Kidney epithelial cell (primary cell): Measurements from ENCODE around the gene TBX2. TPM values are rescaled to one million over a fixed set of nuclear protein-coding genes. Genes with fewer than 3 reads are reported as not detected.

Experiments used
- DNase-seq: peaks from one replicate; pipeline ENCODE4 v3.0.0-alpha.2; 2010; ENCODE audit warnings: low read depth
- H3K27me3 ChIP-seq: 2 replicates; pipeline ENCODE4 v1.6.0; 2011; ENCODE audit warnings: low read length; ENCODE audit not compliant: control insufficient read depth, insufficient read depth
- H3K36me3 ChIP-seq: 2 replicates; pipeline ENCODE4 v1.5.1; 2011; ENCODE audit warnings: low read length; ENCODE audit not compliant: control insufficient read depth, insufficient read depth
- H3K4me3 ChIP-seq: 2 replicates; pipeline ENCODE4 v1.5.1; 2011; ENCODE audit warnings: low read depth, mild to moderate bottlenecking, control low read depth, low read length
- total RNA-seq: library from RNA; depleted of rRNA; stranded (reverse); fragments of >200 nt; gene quantifications from 2 replicates; pipeline ENCODE4 v1.2.3, GENCODE V29; 2015
- TF ChIP-seq, protein P1 (sequence below): IDR thresholded peaks from 2 replicates; pipeline ENCODE4 v1.5.1; 2011; ENCODE audit warnings: mild to moderate bottlenecking, moderate library complexity, low read length, control low read depth, inconsistent platforms; ENCODE audit not compliant: insufficient read depth, poor library complexity, severe bottlenecking

Gene TBX2
- total RNA-seq, 1 donor from 2014 or later: 7.3 TPM

DNA sequence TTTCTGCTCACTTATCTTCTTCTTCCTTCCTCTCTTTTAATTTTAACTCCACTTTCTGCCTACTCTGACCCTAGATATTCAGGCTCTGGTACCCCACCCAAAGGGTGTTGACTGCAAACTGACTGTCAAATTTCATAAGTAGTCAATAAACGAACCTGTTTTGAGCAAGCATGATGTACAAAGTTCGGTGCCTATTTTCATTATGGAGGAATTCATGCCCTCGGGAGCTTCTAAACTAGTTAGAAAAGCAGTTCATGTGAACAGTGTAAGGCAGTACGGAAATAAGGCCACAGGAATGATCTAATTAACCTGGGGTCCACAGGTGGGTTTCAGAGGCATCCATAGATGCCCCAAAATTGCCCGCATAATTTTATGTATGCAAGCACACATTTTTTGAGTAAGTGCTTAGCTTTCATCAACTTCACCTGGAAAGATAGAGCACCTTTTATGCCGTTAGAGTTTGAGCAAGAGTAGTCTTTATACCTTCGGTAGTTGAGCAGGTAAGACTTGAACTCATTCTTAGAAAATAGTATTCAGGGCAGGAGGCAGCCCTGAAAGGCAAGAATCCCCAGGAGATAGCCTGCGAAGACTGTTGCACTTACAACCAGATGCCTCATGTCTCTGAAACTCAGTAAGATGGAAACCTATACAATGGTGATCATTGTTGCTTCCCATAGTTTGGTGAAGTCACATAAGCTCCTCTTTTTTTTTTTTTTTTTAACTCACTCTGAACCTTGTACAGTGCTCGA lies 36.6 kb upstream of the TBX2 start:
- H3K36me3 ChIP-seq: no peaks in the 10 kb centered on the region
- TF ChIP-seq, protein P1, sequence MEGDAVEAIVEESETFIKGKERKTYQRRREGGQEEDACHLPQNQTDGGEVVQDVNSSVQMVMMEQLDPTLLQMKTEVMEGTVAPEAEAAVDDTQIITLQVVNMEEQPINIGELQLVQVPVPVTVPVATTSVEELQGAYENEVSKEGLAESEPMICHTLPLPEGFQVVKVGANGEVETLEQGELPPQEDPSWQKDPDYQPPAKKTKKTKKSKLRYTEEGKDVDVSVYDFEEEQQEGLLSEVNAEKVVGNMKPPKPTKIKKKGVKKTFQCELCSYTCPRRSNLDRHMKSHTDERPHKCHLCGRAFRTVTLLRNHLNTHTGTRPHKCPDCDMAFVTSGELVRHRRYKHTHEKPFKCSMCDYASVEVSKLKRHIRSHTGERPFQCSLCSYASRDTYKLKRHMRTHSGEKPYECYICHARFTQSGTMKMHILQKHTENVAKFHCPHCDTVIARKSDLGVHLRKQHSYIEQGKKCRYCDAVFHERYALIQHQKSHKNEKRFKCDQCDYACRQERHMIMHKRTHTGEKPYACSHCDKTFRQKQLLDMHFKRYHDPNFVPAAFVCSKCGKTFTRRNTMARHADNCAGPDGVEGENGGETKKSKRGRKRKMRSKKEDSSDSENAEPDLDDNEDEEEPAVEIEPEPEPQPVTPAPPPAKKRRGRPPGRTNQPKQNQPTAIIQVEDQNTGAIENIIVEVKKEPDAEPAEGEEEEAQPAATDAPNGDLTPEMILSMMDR: no peak
- DNase-seq: no peak
- no peaks in the 10 kb centered on the region for H3K27me3 ChIP-seq
- no peak overlapping the region for H3K4me3 ChIP-seq

DNA sequence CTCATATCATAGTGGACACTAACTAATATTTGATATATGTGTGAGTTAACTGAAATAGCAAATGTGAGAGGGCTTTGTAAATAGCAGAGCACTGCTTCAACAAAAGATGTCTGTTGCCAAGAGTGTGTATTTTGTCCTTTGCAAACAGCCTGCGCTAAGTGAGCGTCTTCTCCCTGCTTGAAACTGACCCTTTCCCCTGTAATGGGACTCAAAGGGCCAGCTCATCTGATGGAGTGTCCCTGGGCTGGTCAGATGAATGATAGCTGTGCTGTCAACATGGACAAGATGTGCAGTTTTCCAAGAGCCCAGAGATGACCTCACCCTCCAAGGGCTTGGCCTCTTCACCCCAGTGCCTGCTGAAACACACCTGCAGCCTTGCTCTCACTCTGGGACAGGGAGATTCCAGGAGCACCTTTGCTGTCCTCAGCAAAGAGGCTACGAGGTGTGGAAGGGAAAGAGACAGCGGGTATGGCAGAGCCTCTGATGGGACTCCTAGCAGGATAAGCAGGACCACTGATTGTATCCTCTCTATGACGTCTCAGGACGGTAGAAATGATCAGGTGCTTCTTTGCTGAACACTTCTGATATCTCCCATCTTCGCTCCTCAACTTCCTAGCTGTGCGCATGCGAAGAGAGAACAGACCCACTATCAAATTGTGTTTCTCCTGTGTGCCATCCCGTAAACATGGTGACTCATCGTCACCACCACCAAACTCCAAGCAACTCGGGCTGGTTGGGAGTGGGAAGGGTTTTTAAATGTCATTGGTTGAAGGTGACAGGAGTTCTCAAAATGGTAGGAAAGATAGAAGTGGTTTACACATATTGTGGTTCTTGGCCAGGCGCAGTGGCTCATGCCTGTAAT lies 35.8 kb upstream of the TBX2 start:
- Histone ChIP-seq H3K27me3 (no peaks in the 10 kb centered on the region), H3K36me3 (no peaks in the 10 kb centered on the region), H3K4me3 (no peak overlapping the region)
- TF ChIP-seq, protein P1: no peak
- no peak for DNase-seq

DNA sequence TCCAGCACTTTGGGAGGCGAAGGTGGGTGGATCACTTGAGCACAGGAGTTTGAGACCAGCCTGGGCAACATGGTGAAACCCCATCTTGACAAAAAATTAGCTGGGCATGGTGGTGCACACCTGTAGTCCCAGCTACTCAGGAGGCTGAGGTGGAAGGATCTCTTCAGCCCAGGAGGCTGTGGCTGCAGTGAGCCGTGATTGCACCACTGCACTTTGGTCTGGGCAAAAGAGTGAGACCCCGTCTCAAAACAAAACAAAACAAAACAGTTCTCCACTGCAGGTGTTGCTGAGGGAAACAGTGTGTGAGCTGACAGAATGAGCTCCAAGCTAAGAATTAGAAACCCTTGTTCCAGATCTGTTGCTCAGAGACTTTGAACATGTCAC lies 35.2 kb upstream of the TBX2 start:
- no peaks in the 10 kb centered on the region for H3K36me3 ChIP-seq
- peaks cover 2% of the 10 kb centered on the region for H3K27me3 ChIP-seq

DNA sequence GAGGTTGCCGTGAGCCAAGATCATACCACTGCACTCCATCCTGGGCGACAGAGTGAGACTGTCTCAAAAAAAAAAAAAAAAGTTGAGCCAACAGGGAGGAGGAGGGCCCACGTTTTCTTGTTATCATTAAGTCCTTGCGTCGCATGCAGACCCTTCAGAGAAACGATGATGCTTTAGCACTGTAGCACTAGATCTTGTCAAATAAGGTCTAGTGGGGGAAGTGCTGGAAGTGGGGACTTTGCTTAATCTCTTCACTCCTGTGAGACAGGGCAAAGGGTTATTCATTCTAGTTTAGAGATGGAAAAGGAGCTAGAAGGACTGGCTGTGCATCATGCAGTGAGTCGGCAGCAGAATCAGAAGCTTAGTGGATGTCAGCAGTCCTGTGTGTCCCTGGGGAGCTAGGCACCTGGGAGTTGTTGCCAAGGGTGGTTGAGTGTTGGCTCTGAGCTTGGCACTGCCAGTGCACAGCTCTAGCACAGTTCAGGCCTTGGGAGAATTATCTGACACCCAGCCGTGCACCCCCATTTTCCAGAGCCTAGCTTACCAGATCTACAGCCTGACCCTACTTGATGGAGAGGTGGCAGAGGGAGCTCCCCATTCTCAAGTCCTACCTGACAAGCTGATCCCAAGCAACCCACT lies 33.4 kb upstream of the TBX2 start:
- DNase-seq: no peak
- TF ChIP-seq, protein P1: no peak
- H3K36me3 ChIP-seq: no peaks in the 10 kb centered on the region
- H3K4me3 ChIP-seq: no peak overlapping the region
- H3K27me3 ChIP-seq: peaks cover 2% of the 10 kb centered on the region

More for the DNA sequence above, 35.2 kb upstream of the TBX2 start:
- H3K4me3 ChIP-seq: no peak overlapping the region
- no peak for DNase-seq
- TF ChIP-seq, protein P1: no peak

DNA sequence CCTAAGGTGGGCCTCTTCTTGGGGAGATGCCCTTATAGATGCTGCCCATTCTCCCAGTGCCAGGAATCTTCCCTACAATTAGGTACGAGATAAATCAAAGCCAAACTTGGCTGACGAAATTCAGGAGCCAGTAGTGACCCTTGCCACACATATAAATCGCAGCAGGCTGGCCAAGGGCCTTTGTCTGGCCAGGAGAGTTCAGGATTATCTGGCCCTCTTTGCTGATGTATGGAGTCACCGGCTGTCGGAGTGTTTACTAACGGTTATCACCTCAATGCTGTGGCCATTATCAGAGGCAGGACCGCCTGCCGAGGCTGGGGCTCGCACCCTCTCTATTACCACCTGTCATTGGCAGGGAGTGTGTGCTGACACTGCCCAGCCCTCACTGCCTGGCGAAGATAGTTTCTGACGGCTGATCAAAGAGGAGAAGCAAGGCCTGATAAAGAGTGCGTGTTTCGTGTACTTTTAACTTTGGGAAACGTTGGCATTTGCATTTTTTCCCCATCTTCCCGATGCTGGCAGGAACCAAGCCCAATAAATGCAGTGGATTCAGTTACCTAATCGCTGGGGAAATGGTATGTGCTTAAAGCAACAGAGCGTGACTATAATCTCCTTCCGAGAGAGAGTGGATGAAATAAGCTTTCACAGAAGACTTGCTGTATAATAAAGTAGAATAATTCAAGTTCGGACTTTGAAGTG lies 32.8 kb upstream of the TBX2 start:
- TF ChIP-seq, protein P1: no peak

More for the DNA sequence above, 32.8 kb upstream of the TBX2 start:
- Histone ChIP-seq H3K27me3 (peaks cover 2% of the 10 kb centered on the region), H3K4me3 (no peak overlapping the region), H3K36me3 (no peaks in the 10 kb centered on the region)
- no peak for DNase-seq
